GM23338 (cell line): ENCODE measurements around the gene MIER2. TPM values are rescaled to one million over a fixed set of nuclear protein-coding genes. Genes with fewer than 3 reads are reported as not detected.
A peak's percentile ranks its signal among the peaks of the same experiment; 100 is the strongest.

Experiments used
- ATAC-seq: fragments of 200-7000 bp; cut with Tn5 transposase; 3 replicates; pipeline ENCODE4 v1.9.1; 2020
- DNase-seq: peaks from one replicate; pipeline ENCODE4 v3.0.0-alpha.2; 2015; ENCODE audit warnings: low spot score
- H2AFZ ChIP-seq: fragments of 200-600 bp; sonication (generic); 2 replicates; pipeline ENCODE4 v1.8.0; 2016; ENCODE audit warnings: antibody characterized with exemption, mild to moderate bottlenecking, moderate library complexity
- H3F3A ChIP-seq: fragments of 200-600 bp; sonication (generic); replicated peaks from 2 replicates; pipeline ENCODE4 v1.8.0; 2017; ENCODE audit warnings: antibody characterized with exemption, mixed run types, low read depth
- H3K27ac ChIP-seq: fragments of 200-600 bp; sonication (generic); 2 replicates; pipeline ENCODE4 v1.6.1; 2016; ENCODE audit warnings: low read depth
- H3K27me3 ChIP-seq: fragments of 200-600 bp; sonication (generic); 2 replicates; pipeline ENCODE4 v1.8.0; 2016; ENCODE audit warnings: mild to moderate bottlenecking, mixed run types, moderate library complexity; ENCODE audit not compliant: insufficient read depth
- H3K36me3 ChIP-seq: fragments of 200-600 bp; sonication (generic); 2 replicates; pipeline ENCODE4 v1.8.0; 2016; ENCODE audit warnings: mild to moderate bottlenecking; ENCODE audit not compliant: insufficient read depth
- H3K4me1 ChIP-seq: fragments of 200-600 bp; sonication (generic); 2 replicates; pipeline ENCODE4 v1.8.0; 2016; ENCODE audit warnings: mild to moderate bottlenecking, moderate library complexity; ENCODE audit not compliant: insufficient read depth
- H3K4me2 ChIP-seq: fragments of 200-600 bp; sonication (generic); 2 replicates; pipeline ENCODE4 v1.7.1; 2017; ENCODE audit warnings: mixed run types
- H3K4me3 ChIP-seq: fragments of 200-600 bp; sonication (generic); 2 replicates; pipeline ENCODE4 v1.6.1; 2016; ENCODE audit warnings: mixed run types
- H3K79me2 ChIP-seq: fragments of 200-600 bp; sonication (generic); replicated peaks from 2 replicates; pipeline ENCODE4 v1.8.0; 2017; ENCODE audit warnings: mild to moderate bottlenecking; ENCODE audit not compliant: insufficient read depth
- H3K9me2 ChIP-seq: fragments of 200-600 bp; sonication (generic); 2 replicates; pipeline ENCODE4 v1.8.0; 2017; ENCODE audit not compliant: insufficient read depth
- H4K20me1 ChIP-seq: fragments of 200-600 bp; sonication (generic); replicated peaks from 2 replicates; pipeline ENCODE4 v1.8.0; 2017; ENCODE audit warnings: mild to moderate bottlenecking; ENCODE audit not compliant: insufficient read depth
- H3K27ac Mint-ChIP-seq: 2 replicates; pipeline ENCODE4 v1.8.0; 2020; ENCODE audit warnings: inconsistent platforms, mild to moderate bottlenecking, moderate library complexity, mixed read lengths
- H3K27me3 Mint-ChIP-seq: 3 replicates; pipeline ENCODE4 v1.8.0; 2022; ENCODE audit warnings: low read depth, mild to moderate bottlenecking, moderate library complexity, mixed read lengths, inconsistent platforms; ENCODE audit not compliant: insufficient read depth, poor library complexity
- H3K36me3 Mint-ChIP-seq: 3 replicates; pipeline ENCODE4 v1.8.0; 2021; ENCODE audit warnings: low read depth, mild to moderate bottlenecking, inconsistent platforms, moderate library complexity, mixed read lengths
- H3K4me1 Mint-ChIP-seq: 3 replicates; pipeline ENCODE4 v1.8.0; 2020; ENCODE audit warnings: mild to moderate bottlenecking, inconsistent platforms, mixed read lengths
- H3K4me3 Mint-ChIP-seq: 3 replicates; pipeline ENCODE4 v1.8.0; 2021; ENCODE audit warnings: moderate library complexity, mild to moderate bottlenecking, inconsistent platforms, mixed read lengths
- H3K9me3 Mint-ChIP-seq: 3 replicates; pipeline ENCODE4 v1.8.0; 2020; ENCODE audit warnings: moderate library complexity, mild to moderate bottlenecking, inconsistent platforms, mixed read lengths
- CREB1 ChIP-seq: fragments of 250-450 bp; sonication (Bioruptor Pico); IDR thresholded peaks from 2 replicates; pipeline ENCODE4 v1.5.0; 2020; ENCODE audit warnings: low read depth, mild to moderate bottlenecking, moderate library complexity
- EZH2 ChIP-seq: fragments of 200-600 bp; sonication (generic); IDR thresholded peaks from one replicate; pipeline ENCODE4 v1.8.0; 2017; ENCODE audit warnings: antibody characterized with exemption, mild to moderate bottlenecking, low read depth; ENCODE audit not compliant: unreplicated experiment
- EZH2phosphoT487 ChIP-seq: fragments of 200-600 bp; sonication (generic); IDR thresholded peaks from one replicate; pipeline ENCODE4 v1.8.1; 2018; ENCODE audit warnings: antibody characterized with exemption; ENCODE audit not compliant: unreplicated experiment
- JUNB ChIP-seq: IDR thresholded peaks from one replicate; pipeline ENCODE4 v1.6.1; 2016; ENCODE audit warnings: antibody characterized with exemption; ENCODE audit not compliant: unreplicated experiment
- NANOG ChIP-seq: IDR thresholded peaks from 2 replicates; pipeline ENCODE4 v1.6.1; 2016; ENCODE audit warnings: antibody characterized with exemption, borderline replicate concordance
- POLR2AphosphoS5 ChIP-seq: IDR thresholded peaks from 2 replicates; pipeline ENCODE4 v1.6.1; 2016; ENCODE audit warnings: antibody characterized with exemption, low read depth
- STAT1 ChIP-seq: IDR thresholded peaks from one replicate; pipeline ENCODE4 v1.6.1; 2016; ENCODE audit warnings: antibody characterized with exemption; ENCODE audit not compliant: unreplicated experiment
- ZNF114 ChIP-seq: fragments of 250-450 bp; sonication (Bioruptor Pico); IDR thresholded peaks from 2 replicates; pipeline ENCODE4 v1.5.0; 2020; ENCODE audit warnings: mild to moderate bottlenecking, moderate library complexity
- ZNF462 ChIP-seq: fragments of 250-450 bp; sonication (Bioruptor Pico); IDR thresholded peaks from 2 replicates; pipeline ENCODE4 v1.5.0; 2020; ENCODE audit warnings: mild to moderate bottlenecking, moderate library complexity
- polyA plus RNA-seq: library from polyadenylated mRNA; unstranded; fragments of >200 nt; fragmentation: Nextera tagmentation; extraction: Ambion mirVana; gene quantifications from 2 replicates; pipeline ENCODE4 v1.2.1, GENCODE V29; 2016
- total RNA-seq: library from RNA; depleted of rRNA; stranded (reverse); fragments of >200 nt; shearing (Covaris generic); gene quantifications from 2 replicates; pipeline ENCODE4 v1.2.3, GENCODE V29; 2014

MIER2 gene
- total and polyA plus RNA-seq, 2 experiments from 2014 or later: 30.2 to 37.9 TPM

- H3K4me1 Mint-ChIP-seq: peaks cover 24% of the 10 kb centered on the region
- Histone ChIP-seq H3K27me3 (peaks cover 12% of the 10 kb centered on the region), H2AFZ (no peak overlapping the region), H3K4me3 (no peak overlapping the region), H3K36me3 (no peaks in the 10 kb centered on the region), H3F3A (no peaks in the 10 kb centered on the region), H3K27ac (no peak overlapping the region), H3K9me2 (no peaks in the 10 kb centered on the region), H3K4me1 (peaks cover 15% of the 10 kb centered on the region; the same call in 1 of the 2 replicates), H3K4me2 (no peak overlapping the region), H4K20me1 (peaks cover 2% of the 10 kb centered on the region; the same call in 1 of the 2 replicates), H3K79me2 (no peaks in the 10 kb centered on the region)
- H3K36me3 Mint-ChIP-seq: peaks cover 16% of the 10 kb centered on the region
- no peak for DNase-seq
- ATAC-seq: no peak
- peak overlapping the region; percentile 42; the same call in 1 of the 2 replicates for H3K27ac Mint-ChIP-seq
- H3K9me3 Mint-ChIP-seq: peaks cover 24% of the 10 kb centered on the region
- TF ChIP-seq EZH2phosphoT487: no peak
- no peak for TF ChIP-seq CREB1 (CRISPR knock-in tag)
- no peak for TF ChIP-seq ZNF462
- no peak for TF ChIP-seq ZNF114
- no peak for TF ChIP-seq STAT1
- TF ChIP-seq EZH2: no peak
- TF ChIP-seq NANOG: no peak
- TF ChIP-seq JUNB: no peak
- TF ChIP-seq POLR2AphosphoS5: no peak
- H3K4me3 Mint-ChIP-seq: no peak overlapping the region
- peaks cover 20% of the 10 kb centered on the region for H3K27me3 Mint-ChIP-seq
These were observed 47.9 kb downstream of the MIER2 start for GRCh38 chr19:296476-297225.
